A673 (cell line): ENCODE results near the gene ANTKMT. TPM values are rescaled to one million over a fixed set of nuclear protein-coding genes. Genes with fewer than 3 reads are reported as not detected.

Experiments used
- BruUV-seq: library from RNA; stranded (reverse); fragments of 400-500 nt; replicated peaks from 2 replicates; lab custom pipeline; 2021; lab: Mats Ljungman, UMichigan
- CTCF ChIA-PET: fragments of 300-600 bp; sonication (Branson Sonifier 250); formaldehyde crosslinking; loops from one replicate; lab custom pipeline; 2022; ENCODE audit warnings: antibody characterized with exemption; lab: Charles Lee
- POLR2A ChIA-PET: fragments of 300-600 bp; sonication (Branson Sonifier 250); formaldehyde crosslinking; loops from one replicate; lab custom pipeline; 2022; ENCODE audit warnings: antibody characterized with exemption; ENCODE audit not compliant: low non-redundant PET; lab: Charles Lee
- DNase-seq: peaks from one replicate; pipeline ENCODE4 v3.0.0-alpha.2; 2015; ENCODE audit warnings: low spot score
- H3K27ac ChIP-seq: fragments of 200-600 bp; sonication (generic); 2 replicates; pipeline ENCODE4 v1.5.1; 2016; ENCODE audit warnings: mixed run types, low read depth, mild to moderate bottlenecking, mixed read lengths, antibody characterized with exemption, low read length; ENCODE audit not compliant: poor library complexity, severe bottlenecking
- H3K27me3 ChIP-seq: fragments of 200-600 bp; sonication (generic); replicated peaks from 2 replicates; pipeline ENCODE4 v1.6.1; 2017; ENCODE audit warnings: mixed run types, low read depth, mild to moderate bottlenecking, mixed read lengths, antibody characterized with exemption, low read length; ENCODE audit not compliant: insufficient read depth, poor library complexity
- H3K36me3 ChIP-seq: fragments of 200-600 bp; sonication (generic); 2 replicates; pipeline ENCODE4 v1.6.1; 2016; ENCODE audit warnings: mixed run types, mild to moderate bottlenecking, mixed read lengths, antibody characterized with exemption, low read length; ENCODE audit not compliant: insufficient read depth, poor library complexity, severe bottlenecking
- H3K4me1 ChIP-seq: fragments of 200-600 bp; sonication (generic); 2 replicates; pipeline ENCODE4 v1.6.1; 2017; ENCODE audit warnings: mixed run types, mild to moderate bottlenecking, mixed read lengths, antibody characterized with exemption, low read length; ENCODE audit not compliant: insufficient read depth, poor library complexity, severe bottlenecking
- H3K4me3 ChIP-seq: fragments of 200-600 bp; sonication (generic); 2 replicates; pipeline ENCODE4 v1.5.1; 2016; ENCODE audit warnings: low read depth, mixed run types, mild to moderate bottlenecking, mixed read lengths, low read length; ENCODE audit not compliant: poor library complexity, severe bottlenecking
- H3K9me3 ChIP-seq: fragments of 200-600 bp; sonication (generic); 2 replicates; pipeline ENCODE4 v1.6.1; 2016; ENCODE audit warnings: mixed run types, low read depth, mild to moderate bottlenecking, mixed read lengths, antibody characterized with exemption, low read length; ENCODE audit not compliant: poor library complexity, severe bottlenecking
- CTCF ChIP-seq: fragments of 300-800, 200-600 bp; sonication (generic); conservative IDR thresholded peaks from 2 replicates; pipeline ENCODE4 v1.5.1; 2017; ENCODE audit warnings: low read depth, mild to moderate bottlenecking, antibody characterized with exemption, low read length, moderate library complexity, mixed read lengths
- EZH2 ChIP-seq: fragments of 200-600 bp; sonication (generic); IDR thresholded peaks from 2 replicates; pipeline ENCODE4 v1.6.1; 2017; ENCODE audit warnings: borderline replicate concordance, low read depth, mild to moderate bottlenecking, mixed read lengths, antibody characterized with exemption, low read length; ENCODE audit not compliant: poor library complexity, severe bottlenecking
- intact Hi-C: fragments of 100-400 bp; cut with micrococcal nuclease; formaldehyde crosslinking; loops from one replicate; pipeline ENCODE4 v1.10.0; 2022; ENCODE audit not compliant: unreplicated experiment
- total RNA-seq: library from RNA; stranded (reverse); gene quantifications from 2 replicates; pipeline ENCODE4 v1.2.3, GENCODE V29; 2021

ANTKMT gene
- total RNA-seq, 1 experiment from 2014 or later, result 21.2 TPM

GRCh38 chr16:749010-749409, 28.1 kb downstream of the ANTKMT start:
- no peaks in the 10 kb centered on the region for H3K9me3 ChIP-seq
- TF ChIP-seq EZH2 (no peak), CTCF (no peak)
- H3K4me1 ChIP-seq, result no peaks in the 10 kb centered on the region
- BruUV-seq, result no TSS peak
- H3K36me3 ChIP-seq, result no peaks in the 10 kb centered on the region
- CTCF ChIA-PET, result interaction anchor here (0.7 kb wide), 1 partner anchor 8 kb away, joined by 3 read pairs; the partner anchor contains the start of gene CIAO3
- DNase-seq, result no peak
- H3K27ac ChIP-seq, result no peak overlapping the region
- no peaks in the 10 kb centered on the region for H3K27me3 ChIP-seq
- POLR2A ChIA-PET, result no interaction called here
- intact Hi-C loops, result no loop called here
- no peak overlapping the region for H3K4me3 ChIP-seq

GRCh38 chr16:750485-750884, 29.5 kb downstream of the ANTKMT start:
- DNase-seq, result no peak
- Histone ChIP-seq H3K27ac (no peak overlapping the region), H3K36me3 (no peaks in the 10 kb centered on the region), H3K27me3 (no peaks in the 10 kb centered on the region), H3K4me1 (no peaks in the 10 kb centered on the region), H3K4me3 (no peak overlapping the region), H3K9me3 (no peaks in the 10 kb centered on the region)
- intact Hi-C loops, result no loop called here
- ChIA-PET CTCF (no interaction called here), POLR2A (no interaction called here)
- no peak for TF ChIP-seq EZH2
- no peak for TF ChIP-seq CTCF
- BruUV-seq, result no TSS peak

DNA sequence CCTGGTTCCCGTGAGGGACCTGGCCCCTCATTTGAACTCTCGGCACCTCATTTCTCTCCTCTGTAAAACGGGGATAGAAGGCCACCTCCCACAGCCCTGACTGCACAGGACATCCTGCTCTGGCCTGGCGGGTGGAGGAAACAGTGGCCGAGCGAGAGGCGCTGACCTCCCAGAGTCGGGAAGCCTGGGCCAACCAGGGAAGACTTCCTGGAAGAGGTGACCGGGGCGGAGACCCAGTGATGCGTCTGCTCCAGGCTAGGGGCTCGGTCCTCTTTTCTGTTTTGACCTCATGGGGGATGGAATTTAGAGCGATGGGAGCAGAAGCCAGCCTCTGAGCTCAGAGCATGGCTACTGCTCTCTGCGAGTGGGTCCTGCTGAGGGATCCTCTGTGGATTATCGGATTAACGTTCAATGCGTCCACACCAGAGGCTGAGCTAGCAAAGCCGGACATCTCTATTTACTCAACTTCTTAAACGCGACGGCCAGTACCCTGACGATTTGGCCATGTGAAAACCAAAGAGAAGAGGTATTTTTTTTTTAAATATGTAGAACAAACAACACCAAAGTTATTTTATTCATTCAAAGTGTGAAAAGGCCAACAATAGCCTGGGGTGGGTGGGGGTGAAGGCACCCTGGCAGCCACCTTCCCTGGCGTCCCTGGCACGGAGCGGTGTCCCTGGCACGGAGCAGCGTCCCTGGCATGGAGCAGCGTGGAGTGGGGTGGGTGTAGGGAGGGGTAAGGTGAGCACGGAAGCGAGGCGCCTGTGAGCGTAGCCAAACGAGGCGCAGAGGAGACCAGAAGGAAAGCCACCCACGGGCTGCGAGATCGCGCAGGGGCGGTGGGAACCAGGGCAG, 30.4 kb downstream of the ANTKMT start:
- no peak for TF ChIP-seq EZH2
- TF ChIP-seq CTCF, result no peak
- CTCF ChIA-PET, result no interaction called here
- H3K4me3 ChIP-seq, result no peak overlapping the region
- intact Hi-C loops, result no loop called here
- BruUV-seq, result no TSS peak
- DNase-seq, result no peak
- H3K4me1 ChIP-seq, result no peaks in the 10 kb centered on the region
- H3K9me3 ChIP-seq, result no peaks in the 10 kb centered on the region
- H3K27ac ChIP-seq, result no peak overlapping the region
- POLR2A ChIA-PET, result no interaction called here
- H3K36me3 ChIP-seq, result no peaks in the 10 kb centered on the region
- H3K27me3 ChIP-seq, result no peaks in the 10 kb centered on the region
